Spleen (tissue), 11 donors: Measurements from ENCODE around the gene SLC38A2. TPM values are rescaled to one million over a fixed set of nuclear protein-coding genes. Genes with fewer than 3 reads are reported as not detected.

ENCODE experiments used
- DNase-seq: peaks from one replicate; pipeline ENCODE4 v3.0.0-alpha.2; 2020
- H3K27ac ChIP-seq, 8 donors: fragments of 200-600 bp; sonication (generic) in 7 of 8; 1 replicate in 4 of 8; 2 replicates in 4 of 8; pipeline versions ENCODE4 v1.5.0 to v1.8.0; 2016 to 2021; ENCODE audit warnings: inconsistent platforms in 4 of 8, mild to moderate bottlenecking in 4 of 8, moderate library complexity in 1 of 8
- H3K27me3 ChIP-seq, 7 donors: fragments of 200-600 bp; sonication (generic) in 6 of 7; replicated peaks in 1 of 7; 1 replicate in 4 of 7; 2 replicates in 3 of 7; pipeline versions ENCODE4 v1.5.0 to v1.8.0; 2016 to 2021; ENCODE audit warnings: inconsistent platforms in 3 of 7, mild to moderate bottlenecking in 1 of 7
- H3K36me3 ChIP-seq, 6 donors: fragments of 200-600 bp; sonication (generic) in 5 of 6; 1 replicate in 4 of 6; 2 replicates in 2 of 6; pipeline versions ENCODE4 v1.5.0 to v1.8.0; 2016 to 2021; ENCODE audit warnings: inconsistent platforms in 2 of 6
- H3K4me1 ChIP-seq, 6 donors: fragments of 200-600 bp; sonication (generic) in 5 of 6; 1 replicate in 3 of 6; 2 replicates in 3 of 6; pipeline versions ENCODE4 v1.5.0 to v1.8.0; 2016 to 2021; ENCODE audit warnings: inconsistent platforms in 3 of 6
- H3K4me3 ChIP-seq, 8 donors: fragments of 200-600 bp; sonication (generic) in 7 of 8; 1 replicate in 4 of 8; 2 replicates in 4 of 8; pipeline versions ENCODE4 v1.5.0 to v1.8.0; 2016 to 2021; ENCODE audit warnings: inconsistent platforms in 4 of 8, mild to moderate bottlenecking in 4 of 8, moderate library complexity in 2 of 8
- H3K9me3 ChIP-seq, 8 donors: fragments of 200-600 bp; sonication (generic) in 7 of 8; 1 replicate in 4 of 8; 2 replicates in 4 of 8; pipeline versions ENCODE4 v1.5.0 to v1.8.0; 2016 to 2021; ENCODE audit warnings: inconsistent platforms in 4 of 8
- CTCF ChIP-seq, 11 experiments: fragments of 200-600 bp in 7 of 11; fragments of 450-650 bp in 4 of 11; sonication (generic) in 4 of 11; IDR thresholded peaks in 8 of 11; conservative IDR thresholded peaks in 3 of 11; 1 replicate in 7 of 11; 2 replicates in 4 of 11; pipeline versions ENCODE4 v1.4.0 to v1.8.0; 2016 to 2021; ENCODE audit warnings: antibody characterized with exemption in 11 of 11, inconsistent platforms in 4 of 11, mild to moderate bottlenecking in 1 of 11
- POLR2A ChIP-seq, 3 donors: fragments of 450-650 bp; IDR thresholded peaks; one replicate each; pipeline ENCODE4 v1.5.1; 2017; ENCODE audit warnings: antibody characterized with exemption in 3 of 3, mild to moderate bottlenecking in 1 of 3
- POLR2AphosphoS5 ChIP-seq, 3 donors: sonication (generic); formaldehyde crosslinking; IDR thresholded peaks; one replicate each; pipeline ENCODE4 v1.5.1; 2017; ENCODE audit warnings: antibody characterized with exemption in 3 of 3
- WGBS, 5 donors: extraction: QIAGEN DNeasy Blood & Tissue Kit in 3 of 5; methylation state at CpG; one replicate each; pipeline versions ENCODE4 v1.1.5 to v1.1.7; 2013 to 2018; 5-methylcytosine and 5-hydroxymethylcytosine counted together
- intact Hi-C: fragments of 100-400 bp; cut with DNase I; formaldehyde crosslinking; loops from one replicate; pipeline ENCODE4 v1.15.0; 2023; ENCODE audit warnings: low total_unique reads
- polyA plus RNA-seq, 3 donors: library from polyadenylated mRNA; stranded (reverse); fragments of 200-250 nt; gene quantifications; one replicate each; pipeline ENCODE4 v1.2.1, GENCODE V29; 2013
- total RNA-seq, 7 donors: library from RNA; depleted of rRNA in 3 of 7; stranded (reverse); fragments of >200 nt in 3 of 7; fragmentation: NEBNext Ultra II Directional in 4 of 7; extraction: Animal tissue kit (Norgen Biotek cat#: 25700) in 4 of 7; gene quantifications; one replicate each; pipeline versions ENCODE4 v1.1.0 to v1.2.1, GENCODE V29; 2016 to 2021
- donor health status: healthy with polysubstance abuse.
- donor health status: DM: no; HTN: no; CAD: no; lungs with moderate emphysema.
- donor health status: DM: no; HTN: no; CAD: no.
- donor health status: Bipolar disorder and iron deficiency.
- donor health status: healthy.
- donor health status: DM: no; HTN: no; CAD: no.
- donor health status: DM: yes; HTN: yes; CAD: no.

The SLC38A2 gene
- total and polyA plus RNA-seq, 10 donors, result 40.7 to 297 (median 151) TPM

DNA sequence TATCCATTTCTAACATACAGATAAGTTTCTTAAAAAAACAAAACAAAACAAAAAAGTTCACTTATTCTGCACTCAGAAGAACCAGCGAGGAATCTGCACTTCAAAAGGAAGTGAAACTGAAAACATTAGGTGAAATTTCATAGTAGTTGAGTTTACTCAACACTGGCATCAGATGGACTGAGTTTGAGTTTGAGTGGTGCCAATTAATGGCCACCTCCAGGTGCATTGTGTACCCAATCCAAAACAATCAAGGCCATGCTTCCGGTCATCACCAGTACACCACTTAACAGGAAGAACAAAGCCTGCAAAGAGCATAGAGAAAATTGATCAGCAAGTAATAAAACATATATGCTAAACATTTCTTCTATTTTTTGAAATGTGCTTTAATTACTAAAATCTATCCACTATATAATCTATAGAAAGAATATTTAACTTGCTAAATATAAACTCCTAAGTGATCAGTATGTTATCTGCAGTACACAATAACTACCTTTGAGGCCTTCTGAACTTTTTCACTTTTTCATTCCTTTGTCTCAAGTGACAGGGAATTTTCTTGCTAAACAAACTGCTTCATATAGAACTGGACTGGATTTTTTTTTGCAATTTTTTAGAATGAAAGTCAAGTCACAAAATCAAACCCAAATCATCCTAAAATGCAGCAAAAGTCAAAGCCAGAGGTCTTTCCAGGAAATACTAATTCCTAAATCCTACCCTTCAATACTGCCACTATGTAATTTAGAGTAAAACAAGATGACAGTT, 11.5 kb downstream of the SLC38A2 start:
- DNase-seq, result no peak
- H3K27me3 ChIP-seq, result no peaks in the 10 kb centered on the region
- H3K4me3 ChIP-seq, result peak overlapping the region in 1 of 8 donors; percentile 9
- peak overlapping the region in 5 of 8 donors; percentile 0 to 48 (median 17) for H3K27ac ChIP-seq
- no peak for TF ChIP-seq POLR2A (IDR thresholded peaks at IDR 0.05)
- TF ChIP-seq POLR2AphosphoS5 (IDR thresholded peaks at IDR 0.05), result peak in 1 of 3 donors; percentile 66
- no peak for TF ChIP-seq CTCF (IDR thresholded peaks at IDR 0.05 in 8 of 11, conservative IDR thresholded peaks at IDR 0.05 in 3 of 11)
- WGBS, 5 donors, result 47 to 64% (median 53%) methylated on average over 2 of the region's 2 CpGs
- peaks cover 18 to 80% (median 56%) of the 10 kb centered on the region in 6 donors for H3K4me1 ChIP-seq
- no peaks in the 10 kb centered on the region for H3K9me3 ChIP-seq
- peaks cover 0 to 85% (median 76%) of the 10 kb centered on the region in 6 donors for H3K36me3 ChIP-seq
- intact Hi-C loops, result no loop called here

DNA sequence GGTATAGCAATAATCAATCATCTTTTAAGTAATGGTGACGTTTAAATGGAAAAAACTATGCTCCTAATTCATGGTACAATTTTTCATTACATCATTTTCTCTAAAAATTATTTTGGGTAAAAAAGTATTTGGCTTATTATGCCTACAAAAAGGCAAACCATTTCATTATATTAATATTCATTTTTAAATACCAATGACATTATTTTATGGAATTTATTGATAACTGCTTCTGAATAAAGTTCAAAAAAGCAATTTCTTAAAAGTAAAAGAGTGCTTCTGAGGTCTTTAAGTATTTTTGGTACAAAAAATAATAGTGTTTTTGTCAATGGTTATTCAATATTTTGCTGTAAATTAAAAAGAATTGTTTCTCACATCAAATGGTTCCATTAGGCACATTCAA, 12.2 kb downstream of the SLC38A2 start:
- 82 to 92% (median 90%) methylated on average over 1 of the region's 1 CpG for WGBS, 5 donors
- no peak for DNase-seq
- Histone ChIP-seq H3K27ac (peak overlapping the region in 4 of 8 donors; percentile 0 to 48 (median 30)), H3K9me3 (no peaks in the 10 kb centered on the region), H3K4me3 (no peak overlapping the region), H3K4me1 (peaks cover 18 to 73% (median 48%) of the 10 kb centered on the region in 6 donors), H3K36me3 (peaks cover 0 to 78% (median 69%) of the 10 kb centered on the region in 6 donors), H3K27me3 (no peaks in the 10 kb centered on the region)
- intact Hi-C loops, result no loop called here
- TF ChIP-seq POLR2A (IDR thresholded peaks at IDR 0.05), result no peak
- TF ChIP-seq POLR2AphosphoS5 (IDR thresholded peaks at IDR 0.05), result no peak
- TF ChIP-seq CTCF (IDR thresholded peaks at IDR 0.05 in 8 of 11, conservative IDR thresholded peaks at IDR 0.05 in 3 of 11), result no peak

DNA sequence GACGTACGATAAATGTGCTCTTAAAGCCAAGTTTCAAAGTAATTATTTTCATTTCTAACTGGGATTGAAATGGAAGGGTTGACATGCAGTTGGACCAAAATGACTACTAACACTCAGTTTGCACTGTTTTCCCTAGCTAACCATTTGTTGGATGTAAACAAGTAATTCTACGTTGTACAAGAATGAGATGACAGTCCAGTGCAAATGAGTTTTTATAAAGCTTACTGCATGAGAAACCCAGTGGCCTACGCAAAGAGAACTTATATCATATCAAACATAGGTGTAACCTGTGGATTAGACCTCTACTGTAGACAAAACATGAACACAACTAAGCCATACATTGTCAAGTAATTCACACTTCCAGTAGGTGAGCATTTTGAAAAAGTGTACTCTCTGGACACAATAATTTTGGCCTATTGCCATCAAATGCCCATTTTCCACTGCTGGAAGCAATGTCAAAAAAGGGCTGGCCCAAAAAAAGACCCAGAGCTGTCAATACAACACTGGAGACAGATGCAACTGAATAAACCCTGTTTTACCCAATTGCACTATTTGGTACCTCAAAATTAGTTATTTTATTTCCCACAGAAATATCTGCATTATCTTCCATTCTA, 12.8 kb downstream of the SLC38A2 start:
- intact Hi-C loops, result loop anchor here (5.0 kb wide), 1 partner anchor 303 kb away; no protein-coding TSS in a partner anchor
- DNase-seq, result no peak

More for the DNA sequence above, 12.8 kb downstream of the SLC38A2 start:
- Histone ChIP-seq H3K4me3 (no peak overlapping the region), H3K9me3 (no peaks in the 10 kb centered on the region), H3K27ac (no peak overlapping the region), H3K4me1 (peaks cover 18 to 67% (median 42%) of the 10 kb centered on the region in 6 donors), H3K36me3 (peaks cover 0 to 72% (median 63%) of the 10 kb centered on the region in 6 donors), H3K27me3 (no peaks in the 10 kb centered on the region)
- no peak for TF ChIP-seq POLR2A (IDR thresholded peaks at IDR 0.05)
- peak in 1 of 3 donors; percentile 42 for TF ChIP-seq POLR2AphosphoS5 (IDR thresholded peaks at IDR 0.05)
- no peak for TF ChIP-seq CTCF (IDR thresholded peaks at IDR 0.05 in 8 of 11, conservative IDR thresholded peaks at IDR 0.05 in 3 of 11)
- 94 to 98% (median 96%) methylated on average over 4 of the region's 4 CpGs for WGBS, 5 donors
